GM19395 (cell line): ENCODE measurements around the gene MYH10.

Experiments used
- ATAC-seq: cut with Tn5 transposase; IDR thresholded peaks from one replicate; pipeline ENCODE4 v1.9.1; 2021; ENCODE audit warnings: mild to moderate bottlenecking, moderate library complexity; ENCODE audit not compliant: unreplicated experiment

MYH10 gene

DNA sequence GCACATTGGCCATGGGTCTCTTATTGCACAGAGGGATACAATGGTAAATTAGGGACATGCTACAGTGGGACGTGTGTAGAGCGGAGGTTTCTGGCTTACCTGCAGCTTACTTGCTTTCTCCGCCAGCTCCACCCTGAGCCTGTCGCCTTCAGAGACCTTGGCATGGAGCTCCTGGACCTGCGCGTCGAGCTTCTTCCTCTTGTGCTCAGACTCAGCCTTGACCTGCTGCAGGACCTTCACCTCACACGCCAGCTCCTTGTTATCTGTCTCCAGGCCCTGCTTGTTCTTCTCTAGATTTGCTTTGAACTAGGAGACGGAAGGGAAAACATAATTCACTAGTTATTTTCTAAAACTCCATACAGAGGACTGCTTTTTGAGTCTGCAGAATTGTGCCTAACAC is 131.4 kb downstream of the MYH10 start:
- ATAC-seq, result no peak

- ATAC-seq, result no peak
Measured at GRCh38 chr17:8496081-8496480, 134.4 kb downstream of the MYH10 start.

GRCh38 chr17:8494506-8495111 is 135.9 kb downstream of the MYH10 start:
- ATAC-seq, result no peak

- ATAC-seq, result no peak
Measured at GRCh38 chr17:8494021-8494420, 136.5 kb downstream of the MYH10 start.

DNA sequence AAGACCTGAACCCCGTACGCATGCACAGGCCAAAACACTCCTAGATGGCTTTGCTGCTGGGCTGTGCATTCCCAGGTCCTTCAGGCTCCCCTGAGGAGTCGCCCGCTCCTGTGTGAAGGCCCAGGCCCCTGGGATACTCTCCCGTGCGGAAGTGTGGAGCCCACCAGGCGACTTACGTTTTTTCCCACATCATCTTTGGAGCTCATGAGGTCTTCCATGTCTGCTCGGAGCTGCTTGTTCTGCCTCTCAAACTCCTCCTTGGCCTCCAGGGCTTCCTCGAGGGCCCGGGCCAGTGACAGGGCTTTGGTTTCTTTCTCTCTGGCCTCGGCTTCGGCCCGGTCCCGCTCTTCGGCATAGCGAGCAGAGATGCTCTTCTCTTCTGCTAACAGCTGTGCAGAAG is 138.4 kb downstream of the MYH10 start:
- ATAC-seq, result no peak

GRCh38 chr17:8490256-8491023 is 140.1 kb downstream of the MYH10 start:
- no peak for ATAC-seq

DNA sequence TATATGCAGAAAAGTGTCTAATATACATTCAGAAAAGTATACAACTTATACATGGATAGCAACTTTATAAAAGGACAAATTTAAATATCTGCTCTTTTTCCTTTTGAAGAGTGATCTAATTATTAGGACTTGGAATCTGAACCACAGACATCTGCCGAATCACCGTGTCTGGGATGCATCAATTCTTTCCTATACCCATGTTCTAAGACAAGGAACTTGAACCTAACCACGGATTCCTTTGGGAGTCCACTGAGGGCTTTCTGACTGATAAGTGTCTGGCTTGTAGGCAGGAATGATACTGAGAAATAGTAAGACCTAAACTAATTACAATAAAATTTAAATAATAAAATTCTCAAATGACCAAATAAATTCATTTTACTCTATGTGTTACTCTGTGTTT is 140.7 kb downstream of the MYH10 start:
- no peak for ATAC-seq

GRCh38 chr17:8488901-8489300 is 141.6 kb downstream of the MYH10 start:
- ATAC-seq, result no peak

DNA sequence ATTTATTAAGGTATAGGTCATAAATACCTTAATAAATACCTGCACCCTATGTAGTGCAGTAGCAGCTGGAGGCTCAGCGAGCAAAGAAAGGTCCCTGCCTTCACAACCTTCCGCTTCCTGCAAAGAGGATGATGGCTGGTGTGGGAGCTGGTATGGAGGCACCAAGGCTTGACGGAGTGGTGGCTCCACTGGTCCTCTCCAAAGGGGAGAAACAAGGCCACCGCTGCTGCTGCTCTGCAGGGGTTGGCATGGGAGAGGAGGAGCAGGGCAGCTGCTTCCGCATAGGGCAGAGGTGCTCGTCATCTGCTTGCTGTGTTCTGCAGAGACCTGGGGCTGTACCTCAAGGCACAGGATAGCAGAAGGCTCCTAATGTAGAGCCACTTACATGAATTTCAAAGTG is 142.0 kb downstream of the MYH10 start:
- no peak for ATAC-seq

DNA sequence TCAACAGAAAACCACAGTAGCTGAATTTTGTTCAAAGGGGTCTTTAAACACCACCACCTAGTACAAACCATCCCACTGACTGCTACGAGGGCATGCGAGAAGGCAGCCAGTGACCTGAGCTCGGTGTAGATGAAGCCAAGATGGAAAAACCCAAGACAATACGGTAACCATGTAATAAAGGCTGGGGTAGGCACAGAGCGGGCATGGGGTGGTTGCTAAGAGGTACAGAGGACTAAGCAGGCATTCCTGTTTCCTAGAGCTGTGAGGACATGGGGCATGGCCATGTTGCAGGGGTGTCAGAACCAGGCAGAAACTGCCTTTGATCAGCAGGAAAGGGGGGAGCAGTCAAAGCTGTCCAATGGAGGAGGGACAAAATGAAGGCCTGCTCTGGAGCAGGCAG is 142.8 kb downstream of the MYH10 start:
- ATAC-seq, result no peak

DNA sequence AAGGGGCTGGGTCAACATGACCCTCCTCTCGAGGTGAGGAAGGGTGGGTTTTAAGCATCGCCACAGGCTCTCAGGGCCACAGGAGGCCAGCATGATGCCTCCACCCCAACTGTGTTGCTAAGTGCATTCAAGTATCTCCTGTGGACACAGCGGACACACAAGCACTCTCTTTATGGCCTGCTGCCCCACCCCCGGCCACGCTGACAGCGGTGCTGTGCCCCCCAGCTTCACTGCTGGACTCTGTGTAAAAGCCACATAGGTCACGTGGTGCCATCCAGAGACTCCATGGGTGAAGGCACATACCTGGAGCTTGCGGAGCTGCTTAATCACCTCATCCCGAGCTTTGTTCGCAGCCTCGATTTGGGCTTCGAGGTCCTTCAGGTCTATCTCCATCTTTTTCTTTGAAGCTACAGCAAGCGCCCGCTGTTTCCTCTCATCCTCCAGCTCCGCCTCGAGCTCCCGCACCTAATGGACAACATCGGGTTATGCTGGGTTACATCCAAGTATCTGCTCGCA is 143.3 kb downstream of the MYH10 start:
- no peak for ATAC-seq

DNA sequence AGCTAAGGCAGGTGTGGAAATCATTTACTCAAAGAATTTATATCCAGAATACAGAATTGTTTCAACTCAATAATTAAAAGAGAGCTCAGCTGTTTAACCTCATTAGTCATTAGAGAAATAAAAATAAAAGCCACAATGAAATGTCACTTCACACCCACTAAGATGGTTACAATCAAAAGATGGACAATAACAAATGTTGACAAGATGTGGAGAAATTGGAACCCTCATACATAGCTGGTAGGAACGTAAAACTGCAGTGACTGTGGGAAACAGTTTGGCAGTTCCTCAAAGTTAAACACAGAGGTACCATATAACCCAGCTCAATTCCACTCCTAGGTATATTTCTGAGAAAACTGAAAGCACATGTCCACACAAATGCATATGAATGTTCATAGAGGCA is 145.0 kb downstream of the MYH10 start:
- no peak for ATAC-seq

GRCh38 chr17:8484465-8484864 is 146.1 kb downstream of the MYH10 start:
- ATAC-seq, result no peak

GRCh38 chr17:8482546-8482945 is 148.0 kb downstream of the MYH10 start:
- ATAC-seq, result no peak

- no peak for ATAC-seq
Measured at GRCh38 chr17:8481703-8482102, 148.8 kb downstream of the MYH10 start.

- ATAC-seq, result no peak
Measured at GRCh38 chr17:8481089-8481488, 149.4 kb downstream of the MYH10 start.

DNA sequence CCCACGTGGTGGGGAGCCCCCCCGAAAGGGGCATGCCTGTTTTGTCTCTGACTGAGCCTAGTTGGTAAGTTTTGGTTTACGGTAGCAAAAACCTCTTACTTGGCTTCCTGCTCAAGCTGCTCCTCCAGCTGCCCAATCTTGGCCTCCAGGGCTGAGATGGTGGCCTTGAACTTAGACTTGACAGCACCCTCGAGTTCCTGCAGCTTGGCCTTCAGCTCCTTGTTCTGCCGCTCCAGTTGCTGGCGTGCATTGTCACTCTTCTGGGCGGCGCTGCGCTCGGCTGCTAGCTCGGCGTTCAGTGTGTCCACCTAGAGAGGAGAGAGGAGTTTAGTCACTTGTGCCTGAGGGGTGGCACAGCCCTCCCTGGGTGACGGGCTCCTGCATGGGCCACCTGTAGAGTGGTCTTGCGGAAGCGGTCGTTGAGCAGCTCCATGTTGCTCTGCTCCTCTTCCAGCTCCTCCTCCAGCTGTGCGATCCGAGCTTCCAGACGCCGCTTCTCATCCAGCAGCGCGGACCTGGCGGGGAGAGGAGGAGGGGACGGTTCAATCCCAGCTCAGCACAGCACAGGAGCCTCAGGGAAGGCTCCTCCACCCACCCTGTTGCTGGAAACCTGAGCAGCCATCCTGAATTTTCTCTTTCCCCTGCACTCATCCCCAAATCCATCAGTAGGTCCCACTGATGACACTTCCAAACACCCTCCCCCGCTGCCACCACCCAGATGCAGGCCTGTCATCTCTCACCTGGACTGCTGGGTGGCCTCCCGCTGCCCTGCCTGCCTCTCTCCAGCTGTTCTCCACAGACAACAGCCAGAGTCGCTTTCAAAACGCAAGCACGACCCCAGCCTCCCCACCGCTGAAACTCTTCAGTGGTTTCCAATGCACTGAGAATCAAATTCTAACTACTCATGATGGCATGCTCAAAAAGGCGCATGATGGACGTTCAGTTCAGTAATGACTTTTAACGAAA is 150.2 kb downstream of the MYH10 start:
- ATAC-seq, result no peak

GRCh38 chr17:8479431-8479947 is 151.0 kb downstream of the MYH10 start:
- no peak for ATAC-seq

DNA sequence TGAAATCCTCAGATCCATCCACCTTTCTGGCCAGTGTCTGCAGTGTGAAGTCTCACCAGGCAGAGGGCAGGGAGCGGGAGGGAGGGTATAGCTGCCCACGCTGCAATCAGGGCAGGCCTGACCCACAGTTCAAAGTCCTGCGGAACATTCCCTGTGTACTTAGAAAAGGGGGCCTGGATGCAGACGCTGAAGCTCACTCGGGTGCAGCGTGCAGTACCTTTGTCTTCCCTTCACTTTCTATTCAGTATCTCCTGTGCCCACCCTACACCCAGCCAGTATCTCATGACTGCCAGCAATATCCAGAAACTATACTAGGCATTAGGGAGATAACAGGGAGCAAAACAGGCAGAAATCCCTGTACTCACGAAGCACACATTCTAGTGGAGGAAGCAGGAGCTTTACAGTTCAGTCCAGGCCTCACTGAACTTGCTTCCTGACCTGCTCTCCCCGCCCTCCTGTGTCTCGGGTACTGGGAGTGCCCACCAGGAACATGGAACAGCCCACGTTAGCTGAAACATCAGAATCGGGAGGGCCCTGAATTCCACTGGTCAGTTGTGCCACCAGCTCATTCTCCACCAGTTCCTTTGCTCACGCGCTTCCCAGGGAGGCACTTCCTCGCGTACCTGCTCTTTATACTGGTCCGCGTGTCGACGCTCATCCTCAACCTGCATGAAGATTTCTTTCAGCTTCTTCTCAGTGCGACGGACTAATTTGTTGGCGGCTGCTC is 152.6 kb downstream of the MYH10 start:
- no peak for ATAC-seq

DNA sequence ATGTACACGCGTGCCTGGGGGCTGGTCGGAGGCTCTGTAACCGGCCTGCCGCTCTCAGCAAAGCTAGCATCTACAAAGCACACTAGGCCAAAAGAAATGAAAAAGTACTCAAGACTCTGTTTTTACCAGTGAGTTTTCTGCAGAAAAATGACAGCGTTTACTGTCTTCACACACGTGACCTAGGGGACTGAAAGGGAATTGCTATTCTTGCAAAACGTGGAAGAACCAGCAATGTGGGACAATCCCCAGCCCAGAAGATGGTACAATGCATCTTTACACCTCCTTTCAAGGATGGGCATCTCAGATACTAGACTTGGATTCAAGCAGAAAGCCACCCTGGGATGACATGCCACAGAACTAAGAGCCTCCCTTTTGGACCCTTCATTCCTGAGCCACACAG is 153.4 kb downstream of the MYH10 start:
- no peak for ATAC-seq

GRCh38 chr17:8476741-8477140 is 153.8 kb downstream of the MYH10 start:
- no peak for ATAC-seq
